NT2/D1 (cell line): ENCODE data around the gene CLUH.

ENCODE experiments used
- SUZ12 ChIP-seq: IDR thresholded peaks from 2 replicates; pipeline ENCODE4 v1.6.1; 2011; ENCODE audit not compliant: insufficient read length, insufficient read depth; ENCODE audit errors: extremely low read depth
- ZNF274 ChIP-seq: IDR thresholded peaks from 2 replicates; pipeline ENCODE4 v1.6.1; 2011; ENCODE audit warnings: mild to moderate bottlenecking, low read depth, low read length

DNA sequence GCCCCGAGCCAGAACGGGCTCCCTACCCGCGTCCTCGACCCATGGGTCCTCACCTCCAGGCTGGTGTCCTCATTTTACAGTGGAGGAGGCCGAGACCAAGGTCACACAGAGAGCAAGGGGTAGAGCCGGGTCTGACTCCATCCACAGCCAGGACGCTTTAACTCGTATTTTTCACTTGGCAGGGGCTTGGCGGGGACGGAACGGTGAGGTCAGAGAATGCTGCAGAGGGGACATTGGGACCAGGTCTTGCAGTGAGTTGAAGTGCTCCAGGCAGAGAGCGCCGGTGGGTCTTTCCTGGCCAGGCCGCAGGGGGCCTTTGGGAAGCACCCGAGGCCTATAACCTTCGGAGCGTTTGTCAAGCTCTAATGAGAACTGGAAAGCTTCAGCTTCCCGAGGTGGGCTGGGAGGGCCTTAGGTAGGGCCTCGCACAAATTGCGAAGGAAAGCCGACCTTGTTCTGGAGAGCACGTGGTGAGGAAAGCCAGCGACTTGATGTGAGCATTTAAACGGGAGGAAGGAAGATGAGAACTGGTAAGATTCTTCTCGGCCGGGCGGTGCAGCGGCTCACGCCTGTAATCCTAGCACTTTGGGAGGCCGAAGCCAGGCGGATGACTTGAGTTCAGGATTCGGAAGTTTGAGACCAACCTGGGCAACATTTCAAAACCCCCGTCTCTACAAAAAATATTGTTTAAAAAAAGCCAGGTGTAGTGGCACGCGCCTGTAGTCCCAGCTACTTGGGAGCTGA lies 908 bp upstream of the CLUH start:
- TF ChIP-seq SUZ12 (no peak), ZNF274 (no peak)
